HEK293T (cell line): ENCODE results near the gene MAPK8IP2.
A peak's percentile ranks its signal among the peaks of the same experiment; 100 is the strongest.
"Not testable (repeated sequence)": the region's sequence is repeated elsewhere in the genome, so short reads cannot be mapped to it uniquely, and the experiment has no call there.

ENCODE experiments used
- CTCF ChIA-PET: fragments of 350-600 bp; formaldehyde crosslinking; extraction: SDS; loops from one replicate; lab custom pipeline; 2021; ENCODE audit warnings: antibody characterized with exemption, inconsistent platforms; lab: Yijun Ruan, JAX
- POLR2A ChIA-PET: fragments of 350-600 bp; formaldehyde crosslinking; extraction: SDS; loops from one replicate; lab custom pipeline; 2020; ENCODE audit warnings: antibody characterized with exemption, inconsistent platforms; lab: Yijun Ruan, JAX
- DNase-seq: peaks from one replicate; pipeline ENCODE4 v3.0.0; 2012; ENCODE audit warnings: mixed read lengths; ENCODE audit errors: extremely low spot score
- ARNT ChIP-seq: fragments of 450-650 bp; IDR thresholded peaks from 2 replicates; pipeline ENCODE4 v1.6.1; 2017; ENCODE audit warnings: mild to moderate bottlenecking
- BHLHE40 ChIP-seq: fragments of 450-650 bp; IDR thresholded peaks from 2 replicates; pipeline ENCODE4 v1.6.1; 2016; ENCODE audit warnings: mild to moderate bottlenecking, moderate library complexity, borderline replicate concordance
- CTBP1 ChIP-seq: fragments of 450-650 bp; IDR thresholded peaks from 2 replicates; pipeline ENCODE4 v1.6.1; 2016; ENCODE audit warnings: borderline replicate concordance
- ELF4 ChIP-seq: fragments of 450-650 bp; IDR thresholded peaks from 2 replicates; pipeline ENCODE4 v1.6.1; 2017; ENCODE audit warnings: antibody characterized with exemption
- FOXA1 ChIP-seq: fragments of 450-650 bp; IDR thresholded peaks from 2 replicates; pipeline ENCODE4 v1.6.1; 2016; ENCODE audit warnings: mild to moderate bottlenecking
- FOXK2 ChIP-seq: fragments of 450-650 bp; IDR thresholded peaks from 2 replicates; pipeline ENCODE4 v1.6.1; 2016; ENCODE audit warnings: mild to moderate bottlenecking
- FOXM1 ChIP-seq: fragments of 450-650 bp; IDR thresholded peaks from 2 replicates; pipeline ENCODE4 v1.6.1; 2017; ENCODE audit warnings: mild to moderate bottlenecking, borderline replicate concordance
- HDGF ChIP-seq: fragments of 450-650 bp; IDR thresholded peaks from 2 replicates; pipeline ENCODE4 v1.6.1; 2017; ENCODE audit warnings: antibody characterized with exemption, borderline replicate concordance
- L3MBTL2 ChIP-seq: fragments of 450-650 bp; conservative IDR thresholded peaks from 2 replicates; pipeline ENCODE4 v1.6.1; 2016; ENCODE audit warnings: mild to moderate bottlenecking
- LEF1 ChIP-seq: fragments of 450-650 bp; IDR thresholded peaks from 2 replicates; pipeline ENCODE4 v1.6.1; 2017; ENCODE audit warnings: mild to moderate bottlenecking, borderline replicate concordance
- NFRKB ChIP-seq: fragments of 450-650 bp; IDR thresholded peaks from 2 replicates; pipeline ENCODE4 v1.6.1; 2016; ENCODE audit warnings: mild to moderate bottlenecking, moderate library complexity
- PKNOX1 ChIP-seq: fragments of 450-650 bp; IDR thresholded peaks from 2 replicates; pipeline ENCODE4 v1.6.1; 2016
- SP1 ChIP-seq: fragments of 450-650 bp; IDR thresholded peaks from 2 replicates; pipeline ENCODE4 v1.6.1; 2017
- SUZ12 ChIP-seq: fragments of 450-650 bp; IDR thresholded peaks from 2 replicates; pipeline ENCODE4 v1.6.1; 2016; ENCODE audit warnings: mild to moderate bottlenecking
- TARDBP ChIP-seq: fragments of 450-650 bp; IDR thresholded peaks from 2 replicates; pipeline ENCODE4 v1.6.1; 2016
- ZNF384 ChIP-seq: fragments of 450-650 bp; IDR thresholded peaks from 2 replicates; pipeline ENCODE4 v1.6.1; 2016

The MAPK8IP2 gene

DNA sequence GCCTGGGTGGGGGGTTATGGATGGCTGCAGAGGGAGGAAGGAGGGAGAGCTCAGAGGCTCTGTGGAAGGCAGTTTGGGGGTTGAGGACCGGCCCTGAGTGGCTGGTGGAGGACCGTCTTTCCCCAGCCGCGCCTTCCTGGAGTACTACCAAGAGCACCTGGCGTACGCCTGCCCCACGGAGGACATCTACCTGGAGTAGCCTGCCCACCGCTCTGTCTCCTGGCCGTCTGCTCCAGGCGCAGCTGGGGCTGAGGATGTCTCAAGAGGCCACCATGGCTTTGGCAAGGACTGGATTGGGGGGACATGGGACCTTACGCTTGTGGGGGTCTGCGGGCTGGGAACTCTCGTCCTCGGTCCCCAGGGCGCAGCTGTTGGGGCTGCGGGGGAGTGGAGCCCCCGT is 10.0 kb downstream of the MAPK8IP2 start:
- ChIA-PET POLR2A (interaction anchor here (0.9 to 1.4 kb wide), 4 partner anchors 9 to 85 kb away, joined by 3 to 6 read pairs (median 4); partner anchors contain the start of gene SCO2), CTCF (no interaction called here)
- no peak for DNase-seq
- TF ChIP-seq ZNF384 (no peak), ELF4 (no peak), CTBP1 (no peak), HDGF (no peak), NFRKB (no peak), FOXA1 (no peak), TARDBP (no peak), BHLHE40 (no peak), FOXM1 (no peak)

GRCh38 chr22:50611341-50612060 is 10.9 kb downstream of the MAPK8IP2 start:
- CTCF ChIA-PET: interaction anchor here (1.2 to 1.4 kb wide), 2 partner anchors 9 to 86 kb away, joined by 4 read pairs; partner anchors contain the start of gene SCO2
- no peak for DNase-seq
- POLR2A ChIA-PET: interaction anchor here (1.0 to 1.4 kb wide), 2 partner anchors 10 to 86 kb away, joined by 5 to 6 read pairs; partner anchors contain the start of gene SCO2
- TF ChIP-seq ZNF384 (no peak), SP1 (no peak)

DNA sequence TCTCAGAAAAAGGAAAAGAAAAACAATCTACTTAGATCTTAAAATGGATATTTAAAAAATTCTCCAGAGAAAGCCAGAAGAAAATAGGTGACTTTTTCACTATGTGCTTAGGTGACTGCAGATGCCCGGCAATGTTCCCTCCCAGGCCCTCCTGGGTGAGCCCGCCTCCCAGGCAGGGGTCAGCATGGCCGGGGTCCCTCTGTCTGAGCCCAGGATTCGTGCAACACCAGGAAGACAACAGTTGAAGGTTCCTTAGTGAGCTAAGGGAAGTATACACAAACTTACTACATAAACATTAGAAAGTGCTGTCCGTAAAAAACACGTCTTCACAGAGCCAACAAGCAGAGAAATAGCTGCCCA is 11.6 kb downstream of the MAPK8IP2 start:
- TF ChIP-seq LEF1 (no peak), ELF4 (no peak), PKNOX1 (no peak), L3MBTL2 (no peak), HDGF (no peak), ARNT (no peak), FOXA1 (no peak), CTBP1 (no peak), NFRKB (no peak), TARDBP (no peak), FOXK2 (no peak), SP1 (no peak), ZNF384 (no peak), FOXM1 (no peak), SUZ12 (no peak), BHLHE40 (no peak)
- ChIA-PET POLR2A (interaction anchor here (0.7 to 1.5 kb wide), 3 partner anchors 9 to 87 kb away, joined by 3 to 4 read pairs (median 4); partner anchors contain the start of genes CHKB and SCO2), CTCF (interaction anchor here (1.2 to 1.4 kb wide), 3 partner anchors 9 to 87 kb away, joined by 4 read pairs; partner anchors contain the start of gene SCO2)
- DNase-seq: no peak

DNA sequence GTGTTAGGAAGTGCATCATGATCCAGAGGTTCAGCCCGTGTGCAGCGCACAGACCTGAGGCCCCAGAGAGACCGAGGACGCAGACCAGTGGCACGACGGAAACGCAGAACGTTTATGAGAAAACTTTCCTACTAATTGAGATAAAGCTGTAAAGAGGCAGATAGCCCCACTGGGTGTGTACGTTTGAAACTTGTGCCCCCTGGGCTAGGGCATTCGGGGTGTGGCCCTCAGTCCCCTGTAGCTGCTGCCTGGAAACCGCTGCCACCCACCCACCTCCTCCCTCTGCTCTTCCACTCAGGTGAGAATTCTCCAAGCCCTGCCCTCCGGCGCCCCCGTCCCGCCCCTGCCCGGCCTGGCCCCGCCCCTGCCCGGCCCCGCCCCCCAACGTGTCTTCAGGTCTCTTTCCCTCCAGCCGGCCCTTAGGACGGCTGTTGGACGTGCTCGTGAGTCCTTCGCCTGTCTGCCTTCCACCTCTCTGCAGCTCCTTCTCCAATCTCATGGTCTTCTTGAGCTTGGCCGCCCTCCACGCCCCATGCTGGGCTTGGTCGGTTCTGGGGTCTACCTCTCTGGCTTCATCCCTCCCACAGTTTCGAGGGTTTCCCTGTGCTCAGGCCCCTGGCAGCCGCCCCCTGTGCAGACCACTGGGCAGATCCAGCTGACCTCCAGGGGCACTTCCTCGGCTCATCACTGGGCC is 12.1 kb downstream of the MAPK8IP2 start:
- POLR2A ChIA-PET: interaction anchor here (0.6 to 1.5 kb wide), 5 partner anchors 8 to 88 kb away, joined by 3 to 4 read pairs (median 3); partner anchors contain the start of genes CHKB and SCO2
- peak; percentile 84 for DNase-seq
- TF ChIP-seq FOXM1: no peak
- TF ChIP-seq ARNT: no peak
- no peak for TF ChIP-seq SP1
- no peak for TF ChIP-seq PKNOX1
- no peak for TF ChIP-seq CTBP1
- no peak for TF ChIP-seq ZNF384
- TF ChIP-seq L3MBTL2: peak; percentile 40; the same call in 1 of the 2 replicates
- CTCF ChIA-PET: interaction anchor here (1.2 to 1.4 kb wide), 3 partner anchors 8 to 87 kb away, joined by 4 read pairs; partner anchors contain the start of gene SCO2

DNA sequence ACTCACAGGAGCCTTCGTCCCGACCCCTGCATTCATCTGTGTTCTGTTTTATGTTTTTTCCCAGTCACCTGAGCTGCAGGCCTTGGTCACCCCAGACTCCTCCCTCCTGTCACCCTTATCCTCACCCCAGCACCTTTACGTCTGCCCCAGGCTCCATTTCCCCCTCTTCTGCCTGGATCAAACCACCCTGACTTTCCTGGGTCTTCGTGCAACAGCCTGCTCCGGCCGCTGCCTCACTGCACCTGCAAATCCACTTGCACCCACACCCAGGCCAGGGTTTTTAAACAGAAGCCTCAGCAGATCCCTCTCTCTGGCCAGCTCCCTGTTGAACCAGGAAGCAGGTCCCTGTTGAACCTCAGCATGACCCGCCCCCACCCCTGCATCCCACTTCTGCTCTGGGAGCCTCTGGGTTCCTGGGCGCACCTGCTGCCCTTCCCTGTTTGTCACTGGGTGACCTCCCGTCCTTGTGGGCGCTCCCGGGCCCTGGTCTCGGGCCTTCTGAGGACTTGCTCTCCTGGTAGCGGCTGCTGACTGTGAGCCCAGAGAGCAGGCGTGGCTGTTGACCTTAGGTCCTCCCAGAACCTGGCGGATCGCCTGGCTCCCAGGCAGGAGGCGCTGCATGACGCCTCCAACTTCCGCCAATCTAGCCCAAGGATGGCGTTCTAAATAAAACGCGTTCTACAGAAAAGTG is 12.8 kb downstream of the MAPK8IP2 start:
- ChIA-PET POLR2A (interaction anchor here (0.6 to 1.5 kb wide), 3 partner anchors 38 to 89 kb away, joined by 3 to 4 read pairs (median 3); partner anchors contain the start of gene SCO2), CTCF (interaction anchor here (1.4 kb wide), 1 partner anchor 50 kb away, joined by 4 read pairs; no protein-coding TSS in a partner anchor)
- no peak for TF ChIP-seq SP1
- no peak for TF ChIP-seq TARDBP
- no peak for TF ChIP-seq NFRKB
- TF ChIP-seq HDGF: no peak
- no peak for TF ChIP-seq SUZ12
- TF ChIP-seq ELF4: no peak
- TF ChIP-seq FOXM1: no peak
- no peak for TF ChIP-seq CTBP1
- TF ChIP-seq PKNOX1: no peak
- TF ChIP-seq FOXK2: no peak
- TF ChIP-seq L3MBTL2: no peak
- no peak for TF ChIP-seq BHLHE40
- no peak for DNase-seq

- CTCF ChIA-PET, DNase-seq, POLR2A ChIA-PET: not testable (repeated sequence)
These were observed 13.7 kb downstream of the MAPK8IP2 start for GRCh38 chr22:50614296-50614695.
